OCI-LY7 (cell line): ENCODE results near the gene MTHFD1. TPM values are rescaled to one million over a fixed set of nuclear protein-coding genes. Genes with fewer than 3 reads are reported as not detected.

Experiments
- BruUV-seq: library from RNA; stranded (reverse); fragments of 400-500 nt; replicated peaks from 2 replicates; lab custom pipeline; 2021; lab: Mats Ljungman, UMichigan
- CTCF ChIA-PET: fragments of 300-600 bp; sonication (Branson Sonifier 250); formaldehyde crosslinking; loops from one replicate; lab custom pipeline; 2022; ENCODE audit warnings: antibody characterized with exemption; ENCODE audit not compliant: unreplicated experiment; lab: Charles Lee
- POLR2A ChIA-PET: fragments of 300-600 bp; sonication (Branson Sonifier 250); formaldehyde crosslinking; loops from one replicate; lab custom pipeline; 2022; ENCODE audit warnings: antibody characterized with exemption; lab: Charles Lee
- DNase-seq: peaks from one replicate; pipeline ENCODE4 v3.0.0-alpha.2; 2015; ENCODE audit warnings: low spot score
- H2AFZ ChIP-seq: fragments of 200-600 bp; sonication (generic), shearing (Covaris generic); 2 replicates; pipeline ENCODE4 v1.6.1; 2014; ENCODE audit warnings: mild to moderate bottlenecking, antibody characterized with exemption, low read length, moderate library complexity
- H3K27ac ChIP-seq: fragments of 200-600 bp; sonication (generic); 2 replicates; pipeline ENCODE4 v1.5.1; 2014; ENCODE audit warnings: mixed run types, low read depth, mild to moderate bottlenecking, moderate library complexity, low read length, inconsistent platforms; ENCODE audit not compliant: poor library complexity, severe bottlenecking
- H3K36me3 ChIP-seq: fragments of 200-600 bp; sonication (generic); 2 replicates; pipeline ENCODE4 v1.6.1; 2014; ENCODE audit warnings: mild to moderate bottlenecking, antibody characterized with exemption, low read length, moderate library complexity, mixed read lengths; ENCODE audit not compliant: insufficient read depth
- H3K4me1 ChIP-seq: fragments of 200-600 bp; sonication (generic); 2 replicates; pipeline ENCODE4 v1.5.1; 2014; ENCODE audit warnings: mild to moderate bottlenecking, low read length; ENCODE audit not compliant: insufficient read depth, poor library complexity, severe bottlenecking
- H3K4me2 ChIP-seq: fragments of 200-600 bp; sonication (generic); 2 replicates; pipeline ENCODE4 v1.6.1; 2014; ENCODE audit warnings: mild to moderate bottlenecking, low read length
- H3K4me3 ChIP-seq: fragments of 200-600 bp; sonication (generic); 2 replicates; pipeline ENCODE4 v1.5.1; 2014; ENCODE audit warnings: mild to moderate bottlenecking, low read depth, low read length; ENCODE audit not compliant: poor library complexity, severe bottlenecking
- H3K79me2 ChIP-seq: fragments of 200-600 bp; sonication (generic); 2 replicates; pipeline ENCODE4 v1.6.1; 2016; ENCODE audit warnings: low read depth, mild to moderate bottlenecking, low read length, moderate library complexity, mixed read lengths; ENCODE audit not compliant: insufficient read depth
- H3K9me2 ChIP-seq: fragments of 200-600 bp; sonication (generic); 2 replicates; pipeline ENCODE4 v1.6.1; 2016; ENCODE audit warnings: mild to moderate bottlenecking, low read length, mixed read lengths; ENCODE audit not compliant: insufficient read depth
- H3K9me3 ChIP-seq: fragments of 200-600 bp; sonication (generic); 2 replicates; pipeline ENCODE4 v1.6.1; 2014; ENCODE audit warnings: mild to moderate bottlenecking, mixed run types, low read length, mixed read lengths
- H4K20me1 ChIP-seq: fragments of 200-600 bp; sonication (generic); 2 replicates; pipeline ENCODE4 v1.6.1; 2014; ENCODE audit warnings: mild to moderate bottlenecking, antibody characterized with exemption, low read length, moderate library complexity, mixed read lengths; ENCODE audit not compliant: insufficient read depth
- EZH2phosphoT487 ChIP-seq: fragments of 200-600 bp; sonication (generic); IDR thresholded peaks from 2 replicates; pipeline ENCODE4 v1.6.1; 2018; ENCODE audit warnings: low read depth, borderline replicate concordance, mild to moderate bottlenecking, mixed run types, antibody characterized with exemption, low read length, moderate library complexity, mixed read lengths
- intact Hi-C: fragments of 100-400 bp; cut with micrococcal nuclease; formaldehyde crosslinking; loops from one replicate; pipeline ENCODE4 v1.10.0; 2022; ENCODE audit not compliant: unreplicated experiment
- total RNA-seq, 2 experiments: library from RNA; depleted of rRNA in 1 of 2; stranded (reverse); fragments of >200 nt in 1 of 2; shearing (Covaris generic) in 1 of 2; gene quantifications; 2 replicates each; pipeline ENCODE4 v1.2.3, GENCODE V29; 2014 to 2022
- TF ChIP-seq, protein P1 (sequence below): fragments of 200-600 bp; sonication (generic); conservative IDR thresholded peaks from 2 replicates; pipeline ENCODE4 v1.5.1; 2014; ENCODE audit warnings: mild to moderate bottlenecking, antibody characterized with exemption, low read length, moderate library complexity, mixed read lengths

Gene MTHFD1
- total RNA-seq, 2 experiments from 2014 or later = 73.7 to 163 TPM

GRCh38 chr14:64496764-64497163 is 108.6 kb downstream of the MTHFD1 start:
- intact Hi-C loops = no loop called here
- no peak for TF ChIP-seq EZH2phosphoT487
- TF ChIP-seq, protein P1, sequence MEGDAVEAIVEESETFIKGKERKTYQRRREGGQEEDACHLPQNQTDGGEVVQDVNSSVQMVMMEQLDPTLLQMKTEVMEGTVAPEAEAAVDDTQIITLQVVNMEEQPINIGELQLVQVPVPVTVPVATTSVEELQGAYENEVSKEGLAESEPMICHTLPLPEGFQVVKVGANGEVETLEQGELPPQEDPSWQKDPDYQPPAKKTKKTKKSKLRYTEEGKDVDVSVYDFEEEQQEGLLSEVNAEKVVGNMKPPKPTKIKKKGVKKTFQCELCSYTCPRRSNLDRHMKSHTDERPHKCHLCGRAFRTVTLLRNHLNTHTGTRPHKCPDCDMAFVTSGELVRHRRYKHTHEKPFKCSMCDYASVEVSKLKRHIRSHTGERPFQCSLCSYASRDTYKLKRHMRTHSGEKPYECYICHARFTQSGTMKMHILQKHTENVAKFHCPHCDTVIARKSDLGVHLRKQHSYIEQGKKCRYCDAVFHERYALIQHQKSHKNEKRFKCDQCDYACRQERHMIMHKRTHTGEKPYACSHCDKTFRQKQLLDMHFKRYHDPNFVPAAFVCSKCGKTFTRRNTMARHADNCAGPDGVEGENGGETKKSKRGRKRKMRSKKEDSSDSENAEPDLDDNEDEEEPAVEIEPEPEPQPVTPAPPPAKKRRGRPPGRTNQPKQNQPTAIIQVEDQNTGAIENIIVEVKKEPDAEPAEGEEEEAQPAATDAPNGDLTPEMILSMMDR = no peak
- no peak for DNase-seq
- no TSS peak for BruUV-seq
- Histone ChIP-seq H3K36me3 (peaks cover 70% of the 10 kb centered on the region), H4K20me1 (peaks cover 12% of the 10 kb centered on the region; the same call in 1 of the 2 replicates), H3K9me3 (no peaks in the 10 kb centered on the region), H3K4me3 (no peak overlapping the region), H3K4me2 (no peak overlapping the region), H2AFZ (no peak overlapping the region), H3K9me2 (no peaks in the 10 kb centered on the region), H3K79me2 (peaks cover 82% of the 10 kb centered on the region), H3K4me1 (peaks cover 30% of the 10 kb centered on the region), H3K27ac (no peak overlapping the region)
- ChIA-PET POLR2A (interaction anchor here (0.8 to 1.7 kb wide), 7 partner anchors 8 to 159 kb away, joined by 3 to 7 read pairs (median 3); no protein-coding TSS in a partner anchor), CTCF (no interaction called here)

DNA sequence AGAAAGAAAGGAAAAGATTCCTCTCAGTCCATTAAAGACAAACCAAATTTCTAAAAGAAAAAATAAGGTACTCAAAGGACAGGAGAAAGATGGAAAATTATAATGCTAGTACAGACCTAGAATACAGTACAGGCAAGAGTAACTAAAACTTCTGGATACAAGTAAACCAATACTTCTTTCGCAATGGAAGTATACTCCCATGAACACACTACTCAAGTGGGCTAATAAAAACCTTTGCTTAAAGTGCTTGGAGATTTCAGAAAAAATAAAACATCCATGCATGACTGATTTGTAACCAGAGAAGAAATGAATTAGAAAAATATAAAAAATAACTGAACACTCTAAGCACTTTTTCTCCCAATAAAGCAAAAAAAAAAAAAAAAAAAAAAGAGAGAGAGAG is 111.9 kb downstream of the MTHFD1 start:
- ChIA-PET POLR2A (interaction anchor here (3.1 kb wide), 1 partner anchor 9 kb away, joined by 13 read pairs; no protein-coding TSS in a partner anchor), CTCF (no interaction called here)
- Histone ChIP-seq H3K79me2 (peaks cover 67% of the 10 kb centered on the region), H3K9me3 (no peaks in the 10 kb centered on the region), H4K20me1 (peaks cover 16% of the 10 kb centered on the region; the same call in 1 of the 2 replicates), H3K36me3 (peaks cover 42% of the 10 kb centered on the region), H2AFZ (no peak overlapping the region), H3K4me1 (peaks cover 34% of the 10 kb centered on the region), H3K4me3 (peak overlapping the region; percentile 6), H3K4me2 (peak overlapping the region; percentile 99), H3K27ac (no peak overlapping the region), H3K9me2 (no peaks in the 10 kb centered on the region)
- no TSS peak for BruUV-seq
- no peak for DNase-seq
- intact Hi-C loops = loop anchor here (5.0 to 10.0 kb wide), 2 partner anchors 648 to 775 kb away; partner anchors contain the start of genes SGPP1 and SYNE2
- TF ChIP-seq EZH2phosphoT487 = no peak
- TF ChIP-seq, protein P1 = no peak
